Stimulated activated CD8-positive, alpha-beta memory T cell treated with anti-CD3 and anti-CD28 coated beads, Interleukin-7, amount 100 ng/mL, for 1 hour (primary cell): ENCODE data around the gene LY6G6C.
"Not testable (repeated sequence)": the region's sequence is repeated elsewhere in the genome, so short reads cannot be mapped to it uniquely, and the experiment has no call there.

ENCODE experiments used
- DNase-seq, 2 donors: peaks; one replicate each; pipeline ENCODE4 v3.0.0-alpha.2; 2020; ENCODE audit warnings: low read depth in 2 of 2

Gene LY6G6C

GRCh38 chr6:31727034-31727716 lies 5.6 kb upstream of the LY6G6C start:
- DNase-seq: no peak

DNA sequence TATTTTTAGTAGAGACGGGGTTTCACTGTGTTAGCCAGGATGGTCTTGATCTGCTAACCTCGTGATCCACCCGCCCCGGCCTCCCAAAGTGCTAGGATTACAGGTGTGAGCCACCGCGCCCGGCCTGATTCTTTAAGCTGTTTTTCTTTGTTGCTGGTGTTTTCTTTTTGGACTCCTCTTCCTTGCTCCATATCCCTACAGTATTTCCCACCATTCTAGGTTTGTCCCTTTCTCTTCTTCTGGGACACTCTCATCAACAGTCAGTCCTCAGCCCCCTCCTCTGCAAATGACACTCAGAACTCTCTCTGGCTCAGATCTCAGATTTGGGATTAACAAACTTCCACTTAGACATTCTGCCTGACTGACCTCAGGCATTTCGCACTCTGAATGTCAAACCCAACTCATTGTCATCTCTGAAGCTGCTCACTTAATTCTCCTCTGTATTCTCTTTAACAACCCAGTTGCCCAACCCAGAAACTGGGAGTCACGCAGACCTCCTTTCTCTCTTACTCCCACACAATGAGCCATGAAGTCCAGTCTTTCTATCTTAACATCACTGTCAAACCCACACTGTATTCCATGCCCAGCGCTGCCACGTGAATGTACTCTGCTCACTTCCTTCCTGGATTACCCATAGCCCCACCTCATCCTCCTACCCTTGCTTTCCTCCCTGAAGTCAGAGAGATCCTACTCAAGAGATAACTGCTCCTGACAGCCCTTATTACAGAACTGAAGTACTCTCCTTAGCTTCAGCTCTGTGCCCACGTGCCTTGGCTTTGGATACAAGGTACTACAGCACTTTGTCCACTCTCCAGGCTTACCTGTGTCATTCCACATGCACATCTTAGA lies 4.2 kb upstream of the LY6G6C start:
- DNase-seq: no peak

DNA sequence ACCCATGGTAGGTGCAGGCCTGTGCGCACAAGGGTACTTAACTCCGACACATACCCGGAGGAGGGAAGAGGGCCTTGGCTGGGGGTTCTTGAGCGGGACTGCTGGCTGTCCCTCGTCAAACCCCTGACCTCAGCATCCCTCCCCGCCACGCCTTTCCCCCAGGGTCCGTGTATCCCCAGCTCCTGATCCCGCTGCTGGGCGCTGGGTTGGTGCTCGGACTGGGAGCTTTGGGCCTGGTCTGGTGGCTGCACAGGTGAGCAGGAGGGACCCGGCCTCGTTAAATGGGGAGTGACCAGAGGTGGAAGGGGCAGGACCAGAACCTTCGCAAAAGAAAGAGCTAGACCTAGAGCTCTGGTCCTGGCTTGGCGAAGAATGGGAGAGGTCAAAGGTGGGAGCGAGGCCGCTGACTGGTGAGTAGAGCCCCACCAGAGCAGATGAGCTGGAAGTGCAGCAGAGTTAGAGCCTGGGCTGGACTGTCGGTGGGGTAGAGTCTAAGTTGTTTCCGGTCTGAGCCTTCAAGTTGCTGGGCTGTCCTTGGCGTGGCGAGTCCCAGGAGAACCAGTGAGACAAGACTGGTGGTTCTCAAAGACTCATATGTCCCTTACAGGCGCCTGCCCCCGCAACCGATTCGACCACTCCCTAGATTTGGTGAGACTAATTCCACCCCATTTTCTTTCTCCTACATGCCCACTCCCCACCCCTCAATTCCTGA lies 2.6 kb upstream of the LY6G6C start:
- DNase-seq: no peak

DNA sequence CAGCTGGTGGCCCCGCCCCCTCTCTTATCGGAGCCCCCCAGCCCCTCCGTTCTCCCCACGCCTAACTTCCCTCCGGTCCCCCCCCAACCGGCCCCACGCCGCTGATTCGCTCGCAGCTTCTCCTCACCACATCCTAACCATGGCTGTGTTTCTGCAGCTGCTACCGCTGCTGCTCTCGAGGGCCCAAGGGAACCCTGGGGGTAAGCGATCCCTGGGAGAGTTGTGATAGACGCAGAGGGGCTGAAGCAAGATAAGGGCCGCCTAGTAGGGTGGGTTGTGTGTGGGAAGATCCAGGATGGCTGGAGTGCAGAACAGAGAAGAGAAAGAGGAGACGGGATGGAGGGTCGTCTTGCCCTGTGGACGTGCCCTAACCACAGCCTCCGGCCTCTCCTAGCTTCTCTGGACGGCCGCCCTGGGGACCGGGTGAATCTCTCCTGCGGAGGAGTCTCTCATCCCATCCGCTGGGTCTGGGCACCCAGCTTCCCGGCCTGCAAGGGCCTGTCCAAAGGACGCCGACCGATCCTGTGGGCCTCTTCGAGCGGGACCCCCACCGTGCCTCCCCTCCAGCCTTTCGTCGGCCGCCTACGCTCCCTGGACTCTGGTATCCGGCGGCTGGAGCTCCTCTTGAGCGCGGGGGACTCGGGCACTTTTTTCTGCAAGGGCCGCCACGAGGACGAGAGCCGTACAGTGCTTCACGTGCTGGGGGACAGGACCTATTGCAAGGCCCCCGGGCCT lies 1.9 kb upstream of the LY6G6C start, which contains the start of gene MPIG6B:
Gene MPIG6B (plus strand): TSS at position 129 of the 735 bp plus-strand sequence. CDS start 11 bp downstream, at position 140.
- DNase-seq: no peak

DNA sequence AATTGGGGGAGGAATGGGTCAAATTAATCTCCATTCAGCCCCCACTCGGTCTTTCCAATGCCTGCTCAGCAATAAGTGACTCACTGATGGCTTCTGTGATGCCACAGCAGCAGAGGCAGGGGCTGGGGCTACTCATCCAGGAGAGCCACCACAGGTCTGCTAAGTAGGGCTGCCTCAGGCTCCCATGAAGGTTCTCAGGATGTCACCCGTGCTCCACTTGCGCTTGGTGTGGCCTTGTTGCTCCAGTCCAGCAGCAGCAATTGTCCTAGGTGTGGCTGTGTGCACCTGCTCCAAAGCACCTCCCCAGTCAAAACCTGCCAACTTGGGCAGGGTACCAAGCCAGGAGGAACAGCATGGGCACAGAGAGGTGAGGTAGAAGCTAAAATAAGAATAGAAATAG lies 627 bp upstream of the LY6G6C start:
- no peak for DNase-seq

GRCh38 chr6:31720196-31720770 lies 1.3 kb downstream of the LY6G6C start:
- DNase-seq: no peak

DNA sequence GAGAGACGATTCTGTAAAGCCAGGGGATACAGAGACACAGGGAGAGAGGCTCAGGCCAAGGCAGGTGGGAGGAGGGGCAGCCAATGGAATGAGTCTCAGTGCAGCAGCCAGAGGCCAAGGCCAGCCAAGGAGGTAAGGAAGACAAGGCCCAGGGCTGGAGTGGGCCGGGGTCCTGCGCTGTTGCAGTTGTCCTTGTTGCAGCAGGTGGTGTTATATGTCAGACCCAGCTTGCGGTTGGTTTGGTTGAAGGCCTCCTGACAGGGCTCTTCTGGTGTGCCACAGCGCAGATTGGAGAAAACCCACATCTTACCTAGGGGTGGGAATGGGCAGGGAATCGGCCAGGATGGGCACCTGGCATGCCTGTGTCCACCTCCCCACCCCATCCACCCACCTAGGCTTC lies 2.5 kb downstream of the LY6G6C start:
- no peak for DNase-seq

- DNase-seq: no peak
Observed at GRCh38 chr6:31718265-31718664, 3.3 kb downstream of the LY6G6C start.

DNA sequence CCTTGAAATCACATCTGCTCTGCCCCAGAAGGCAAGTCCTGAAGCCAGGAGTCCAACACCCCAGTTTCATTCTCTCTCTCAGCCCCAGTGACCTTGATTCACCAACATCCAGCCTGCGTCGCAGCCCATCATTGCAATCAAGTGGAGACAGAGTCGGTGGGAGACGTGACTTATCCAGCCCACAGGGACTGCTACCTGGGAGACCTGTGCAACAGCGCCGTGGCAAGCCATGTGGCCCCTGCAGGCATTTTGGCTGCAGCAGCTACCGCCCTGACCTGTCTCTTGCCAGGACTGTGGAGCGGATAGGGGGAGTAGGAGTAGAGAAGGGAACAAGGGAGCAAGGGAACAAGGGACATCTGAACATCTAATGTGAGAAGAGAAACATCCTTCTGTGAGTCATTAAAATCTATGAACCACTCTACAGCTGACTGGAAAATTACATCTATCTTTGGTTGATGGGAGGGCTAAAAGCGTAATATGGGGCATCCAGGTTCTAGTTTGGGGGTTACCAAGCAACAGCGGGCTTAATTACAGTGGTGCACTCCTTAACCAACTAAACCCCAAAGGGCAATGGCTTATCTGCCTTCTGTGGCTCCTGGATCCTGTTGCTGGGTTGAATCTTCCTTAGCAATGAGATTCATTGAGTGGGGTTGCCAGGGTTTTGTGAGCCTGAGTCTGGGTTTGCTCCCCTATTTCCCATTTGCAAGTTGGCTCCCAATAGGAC lies 3.9 kb downstream of the LY6G6C start:
- no peak for DNase-seq

GRCh38 chr6:31715022-31715958 lies 6.3 kb downstream of the LY6G6C start, which contains the start of gene LY6G6D:
TSS of gene LY6G6D (plus strand) at chr6:31715348. CDS start at chr6:31715356, 8 bp downstream.
- no peak for DNase-seq

- DNase-seq: no peak
Observed at GRCh38 chr6:31713991-31714684, 7.4 kb downstream of the LY6G6C start.

GRCh38 chr6:31713465-31713864 lies 8.1 kb downstream of the LY6G6C start:
- DNase-seq: no peak

DNA sequence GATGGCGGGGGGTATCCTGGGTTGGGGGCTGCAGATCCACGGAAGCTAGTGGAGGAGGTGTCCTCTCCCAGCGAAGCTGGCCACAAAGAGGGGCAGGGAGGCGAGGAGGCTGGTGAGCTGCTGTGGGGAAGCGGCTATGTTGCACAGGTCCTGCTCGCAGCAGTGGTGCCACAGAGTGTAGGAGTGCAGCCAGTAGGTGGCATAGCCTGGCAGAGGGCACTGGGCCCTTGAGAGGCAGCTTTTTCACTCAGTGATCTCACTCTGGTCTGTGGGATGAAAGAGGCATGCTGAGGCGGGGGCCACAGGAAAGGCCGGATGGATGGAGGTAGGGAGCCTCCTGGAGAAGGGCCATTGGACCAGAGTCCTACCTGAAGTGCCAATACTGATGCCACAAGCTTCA lies 9.2 kb downstream of the LY6G6C start:
- no peak for DNase-seq

- no peak for DNase-seq
Observed at GRCh38 chr6:31711233-31711632, 10.3 kb downstream of the LY6G6C start.

- DNase-seq: no peak
Observed at GRCh38 chr6:31710523-31711219, 10.9 kb downstream of the LY6G6C start.

GRCh38 chr6:31709157-31709556 lies 12.4 kb downstream of the LY6G6C start:
- DNase-seq: not testable (repeated sequence)

DNA sequence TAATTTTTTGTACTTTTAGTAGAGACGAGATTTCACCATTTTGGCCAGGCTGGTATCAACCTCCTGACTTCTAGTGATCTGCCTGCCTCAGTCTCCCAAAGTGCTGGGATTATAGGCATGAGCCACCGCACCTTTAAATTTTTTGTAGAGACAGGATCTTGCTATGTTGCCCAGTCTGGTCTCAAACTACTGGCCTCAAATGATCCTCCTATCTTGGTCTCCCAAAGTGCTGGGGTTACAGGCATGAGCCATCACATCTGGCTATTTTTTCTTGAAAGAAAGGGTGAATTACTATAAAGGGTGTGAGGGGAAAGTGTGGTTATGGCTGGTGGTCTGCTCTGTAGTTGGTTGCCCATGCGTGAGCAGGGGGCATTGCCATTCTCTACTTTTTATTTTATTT lies 13.3 kb downstream of the LY6G6C start:
- DNase-seq: no peak

DNA sequence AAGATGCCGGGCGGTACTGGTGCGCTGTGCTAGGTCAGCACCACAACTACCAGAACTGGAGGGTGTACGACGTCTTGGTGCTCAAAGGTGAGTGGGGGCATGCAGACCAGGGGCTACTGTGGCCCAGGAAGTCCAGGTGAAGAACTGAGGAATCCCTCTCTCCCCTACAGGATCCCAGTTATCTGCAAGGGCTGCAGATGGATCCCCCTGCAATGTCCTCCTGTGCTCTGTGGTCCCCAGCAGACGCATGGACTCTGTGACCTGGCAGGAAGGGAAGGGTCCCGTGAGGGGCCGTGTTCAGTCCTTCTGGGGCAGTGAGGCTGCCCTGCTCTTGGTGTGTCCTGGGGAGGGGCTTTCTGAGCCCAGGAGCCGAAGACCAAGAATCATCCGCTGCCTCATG lies 13.8 kb downstream of the LY6G6C start:
- DNase-seq: no peak
